ENCODE data around the gene CYB5R3.

- TF ChIP-seq CTCF (IDR thresholded peaks at IDR 0.05), result no peak
- TF ChIP-seq RNF2 (IDR thresholded peaks at IDR 0.05; ENCODE audit: borderline replicate concordance, low read depth), result no peak
- no peak for TF ChIP-seq POLR2A (IDR thresholded peaks at IDR 0.05; ENCODE audit: low read length)
- no peak for TF ChIP-seq REST (IDR thresholded peaks at IDR 0.05)
- TF ChIP-seq EP300 (IDR thresholded peaks at IDR 0.05), result no peak
- no peak for TF ChIP-seq MAZ (IDR thresholded peaks at IDR 0.05; ENCODE audit: borderline replicate concordance, low read depth, low read length)
- TF ChIP-seq ESRRA (IDR thresholded peaks at IDR 0.05; ENCODE audit: borderline replicate concordance, low read length), result no peak
- no peak for TF ChIP-seq FOSL2 (IDR thresholded peaks at IDR 0.05)
- no peak for TF ChIP-seq FOSL2 (CRISPR knock-in tag; IDR thresholded peaks at IDR 0.05)
These were observed 53.8 kb downstream of the CYB5R3 start for GRCh38 chr22:42595434-42595833.
